Stimulated activated CD8-positive, alpha-beta memory T cell treated with anti-CD3 and anti-CD28 coated beads, Interleukin-15, amount 100 ng/mL, for 4 hours (primary cell): ENCODE data around the gene ITPRIPL2.

Experiments
- DNase-seq, 2 donors: peaks; one replicate each; pipeline ENCODE4 v3.0.0-alpha.2; 2020; ENCODE audit warnings: low read depth in 2 of 2

ITPRIPL2 gene

DNA sequence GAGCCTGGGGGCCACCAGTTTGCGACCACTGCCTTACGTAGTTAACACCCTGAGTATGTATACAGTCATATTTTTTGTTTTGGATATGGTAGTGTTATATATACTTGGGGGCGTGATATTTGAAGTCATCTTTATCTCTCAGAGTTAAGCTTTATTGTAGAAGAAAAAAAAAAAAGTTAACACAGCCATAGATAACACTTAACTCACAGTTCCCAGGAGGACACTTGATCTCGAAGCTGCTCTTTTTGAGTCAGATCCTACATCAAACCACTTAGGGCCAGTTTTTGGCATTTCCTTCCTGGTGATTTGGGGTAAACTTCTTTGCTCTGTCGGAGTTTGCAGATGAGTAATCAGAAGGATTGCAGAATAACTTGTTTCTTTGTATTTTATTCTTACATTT lies 5.8 kb downstream of the ITPRIPL2 start:
- DNase-seq = no peak

DNA sequence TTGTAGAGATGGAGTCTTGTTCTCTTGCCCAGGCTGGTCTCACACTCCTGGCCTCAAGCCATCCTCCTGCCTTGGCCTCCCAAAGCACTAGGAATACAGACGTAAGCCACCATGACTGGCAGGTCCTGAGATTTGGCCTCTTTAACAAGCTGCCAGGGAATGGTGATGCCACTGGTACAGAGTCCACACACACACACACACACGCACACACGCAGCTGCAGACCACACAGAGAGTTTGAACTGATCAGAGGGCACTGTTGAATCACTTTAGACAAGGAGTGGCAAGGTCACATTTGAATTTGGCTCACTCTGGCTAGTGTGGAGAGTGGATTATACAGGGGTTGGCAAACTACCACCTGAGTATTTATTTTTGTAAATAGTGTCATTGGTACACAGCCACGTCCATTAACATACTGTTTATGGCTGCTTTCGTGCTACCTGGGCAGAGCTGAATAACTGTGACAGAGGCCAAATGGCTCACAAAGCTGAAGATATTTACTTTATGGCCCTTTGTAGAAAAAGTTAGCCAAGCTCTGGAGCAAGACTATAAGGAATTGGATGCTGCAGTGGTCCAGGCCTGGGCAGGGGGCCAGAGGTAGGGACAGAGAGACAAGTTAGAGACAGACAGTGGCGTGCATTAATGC lies 9.9 kb downstream of the ITPRIPL2 start:
- no peak for DNase-seq

- no peak for DNase-seq
These were observed 12.5 kb downstream of the ITPRIPL2 start for GRCh38 chr16:19126300-19126699.

- no peak for DNase-seq
These were observed 13.4 kb downstream of the ITPRIPL2 start for GRCh38 chr16:19127205-19127604.

- DNase-seq = no peak
These were observed 13.9 kb downstream of the ITPRIPL2 start for GRCh38 chr16:19127674-19128131.

- DNase-seq = no peak
These were observed 14.9 kb downstream of the ITPRIPL2 start for GRCh38 chr16:19128454-19129200.

GRCh38 chr16:19130385-19130784 lies 16.6 kb downstream of the ITPRIPL2 start:
- DNase-seq = no peak

DNA sequence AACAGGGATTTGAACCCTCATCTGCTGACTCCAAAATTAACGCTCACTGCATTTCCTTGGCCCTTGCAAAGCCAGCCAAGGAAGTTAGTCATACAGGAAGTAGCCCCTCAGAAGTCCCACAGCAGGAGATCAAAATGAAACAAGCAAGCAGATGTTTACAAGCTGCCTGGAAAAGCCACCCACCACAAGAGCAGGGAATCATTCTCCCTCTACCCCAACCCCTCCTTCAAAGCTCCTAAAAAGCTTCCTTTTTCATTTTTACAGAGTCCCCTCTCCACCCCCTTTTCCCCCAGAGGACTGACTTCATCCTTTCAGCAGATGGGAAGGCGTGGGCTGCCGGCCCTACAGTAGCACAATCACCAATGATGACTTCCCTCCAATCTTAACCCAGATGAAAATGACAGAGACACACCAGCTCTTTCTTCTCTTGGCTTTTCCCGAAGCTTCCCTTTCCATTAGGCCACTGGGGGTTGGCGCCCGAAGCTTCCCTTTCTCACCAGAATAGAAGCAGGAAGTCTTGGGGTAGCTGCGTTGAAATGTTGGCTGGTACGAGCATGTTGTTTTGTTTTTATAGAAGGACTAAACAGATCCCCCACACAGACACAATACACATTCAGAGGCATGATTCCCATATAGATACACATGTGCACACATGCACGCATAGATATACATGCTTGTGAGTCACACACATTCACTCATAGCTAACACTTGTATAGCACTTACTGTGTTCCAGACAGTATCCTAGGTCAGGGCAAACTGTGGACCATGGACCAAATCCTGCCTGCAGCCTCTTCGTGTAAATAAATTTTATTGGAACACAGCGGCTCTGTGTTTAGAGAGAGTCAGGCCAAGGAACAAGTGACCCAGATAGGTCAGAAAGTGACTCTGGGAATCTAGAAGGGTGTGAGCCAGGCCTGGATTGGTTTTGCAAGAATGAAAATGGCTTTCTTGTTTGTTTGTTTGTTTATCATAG lies 17.4 kb downstream of the ITPRIPL2 start:
- DNase-seq = no peak

DNA sequence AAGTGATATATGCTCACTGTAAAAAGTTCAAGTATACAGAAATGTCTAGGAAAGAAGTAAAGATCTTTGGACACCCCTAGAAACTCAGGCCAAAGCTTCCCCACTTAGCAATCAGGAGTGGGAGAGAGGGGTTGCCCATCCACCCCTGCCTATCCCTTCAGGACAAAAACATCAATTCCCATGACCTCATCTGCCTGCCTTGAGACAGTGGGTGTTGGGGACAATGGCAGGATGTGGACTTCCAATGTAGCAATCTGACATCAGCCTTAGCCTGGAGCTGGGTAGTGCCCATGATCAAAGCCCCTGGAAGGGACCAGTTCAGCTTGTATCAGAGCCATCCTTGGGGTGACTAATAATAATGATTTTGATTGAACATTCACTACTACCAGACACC lies 18.1 kb downstream of the ITPRIPL2 start:
- no peak for DNase-seq

DNA sequence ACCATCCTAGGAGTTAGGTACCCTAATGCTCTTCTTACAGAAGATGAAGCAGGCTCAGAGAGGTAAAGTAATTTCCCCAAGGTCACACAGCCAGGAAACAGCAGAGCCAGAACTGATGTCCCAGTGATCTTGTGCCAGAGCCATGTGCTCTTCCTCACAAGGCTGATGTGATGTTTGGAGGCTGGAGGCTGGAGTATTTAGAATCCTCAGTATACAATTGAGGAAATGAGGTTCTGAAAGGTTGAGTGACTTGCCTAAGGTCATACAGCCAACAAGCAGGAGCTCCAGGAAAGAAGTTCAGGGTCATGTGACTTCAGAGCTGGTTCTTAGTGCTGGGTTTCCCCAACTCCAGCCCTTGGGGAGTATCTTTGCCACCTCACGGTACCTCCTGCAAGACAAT lies 18.5 kb downstream of the ITPRIPL2 start:
- DNase-seq = no peak

- no peak for DNase-seq
These were observed 19.1 kb downstream of the ITPRIPL2 start for GRCh38 chr16:19132898-19133297.

DNA sequence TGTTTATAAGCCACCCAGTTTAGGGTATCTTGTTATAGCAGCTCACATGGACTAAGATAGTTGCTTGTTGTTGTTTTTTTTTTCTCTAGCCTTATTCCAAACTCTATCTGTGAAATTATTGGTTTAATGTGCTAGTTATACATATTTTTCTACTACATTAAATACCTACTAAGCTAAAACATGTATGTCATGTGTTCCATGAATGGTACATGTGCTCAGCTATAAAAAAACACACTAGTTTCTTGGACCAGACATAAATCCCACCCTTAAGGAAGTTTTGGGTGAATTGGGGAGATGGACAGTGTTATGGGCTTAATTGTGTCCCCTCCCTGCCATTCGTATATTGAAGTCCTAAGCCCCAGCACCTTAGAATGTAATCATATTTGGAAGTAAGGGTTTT lies 19.8 kb downstream of the ITPRIPL2 start:
- DNase-seq = no peak

DNA sequence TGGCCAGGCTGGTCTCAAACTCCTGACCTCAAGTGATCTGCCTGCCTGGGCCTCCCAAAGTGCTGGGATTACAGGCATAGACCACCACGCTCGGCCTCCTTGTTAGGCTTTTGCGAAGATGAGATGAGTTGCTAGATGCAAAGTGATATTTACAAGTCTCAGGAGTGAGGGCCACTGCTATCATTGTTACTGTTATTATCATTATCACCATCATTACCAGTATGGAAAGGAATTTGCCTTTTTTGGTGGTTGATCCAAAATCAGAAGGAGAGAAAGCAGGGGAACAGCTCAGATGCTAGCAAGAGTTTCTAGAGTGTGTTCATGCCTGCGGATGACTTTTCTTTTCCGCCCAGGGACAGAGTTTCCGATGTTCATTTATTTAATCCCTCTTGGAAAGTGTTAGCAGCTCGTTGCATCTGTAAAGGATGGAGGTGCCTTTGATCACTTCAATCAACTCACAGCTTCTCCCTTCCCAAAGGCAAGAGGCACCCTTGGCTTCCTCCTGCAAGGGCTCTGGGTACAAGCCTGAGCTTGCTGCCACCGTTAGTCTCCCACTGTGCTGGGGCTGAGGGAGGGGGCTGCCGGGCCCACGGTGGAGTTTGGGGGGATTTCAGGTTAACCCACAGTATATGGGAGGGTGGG lies 21.6 kb downstream of the ITPRIPL2 start:
- DNase-seq = no peak

DNA sequence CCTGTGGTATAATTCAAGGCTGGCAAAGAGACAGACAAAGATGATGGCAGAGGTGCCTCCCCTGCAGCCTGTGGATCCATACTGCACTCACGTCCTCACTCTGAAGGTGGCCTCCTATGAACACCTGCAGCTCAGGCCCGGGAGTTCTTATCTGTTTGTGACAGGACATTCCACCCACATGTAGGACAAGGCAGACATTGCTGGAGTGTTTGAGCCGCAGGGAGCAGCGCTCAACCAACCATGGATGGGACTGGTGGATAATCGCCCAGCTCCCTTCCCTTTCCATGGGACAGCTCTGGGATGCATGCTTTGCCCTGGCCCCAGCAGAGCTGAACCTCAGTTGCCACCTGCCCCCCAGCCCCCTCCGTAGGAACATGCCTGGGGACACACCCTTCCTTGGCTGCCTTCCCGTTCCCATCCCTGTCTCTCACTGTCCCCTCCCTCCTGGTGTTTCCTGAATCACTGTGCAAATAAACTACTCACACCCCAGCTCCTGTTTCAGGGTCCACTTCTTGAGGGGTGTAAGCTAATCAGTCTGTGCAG lies 22.2 kb downstream of the ITPRIPL2 start:
- no peak for DNase-seq

DNA sequence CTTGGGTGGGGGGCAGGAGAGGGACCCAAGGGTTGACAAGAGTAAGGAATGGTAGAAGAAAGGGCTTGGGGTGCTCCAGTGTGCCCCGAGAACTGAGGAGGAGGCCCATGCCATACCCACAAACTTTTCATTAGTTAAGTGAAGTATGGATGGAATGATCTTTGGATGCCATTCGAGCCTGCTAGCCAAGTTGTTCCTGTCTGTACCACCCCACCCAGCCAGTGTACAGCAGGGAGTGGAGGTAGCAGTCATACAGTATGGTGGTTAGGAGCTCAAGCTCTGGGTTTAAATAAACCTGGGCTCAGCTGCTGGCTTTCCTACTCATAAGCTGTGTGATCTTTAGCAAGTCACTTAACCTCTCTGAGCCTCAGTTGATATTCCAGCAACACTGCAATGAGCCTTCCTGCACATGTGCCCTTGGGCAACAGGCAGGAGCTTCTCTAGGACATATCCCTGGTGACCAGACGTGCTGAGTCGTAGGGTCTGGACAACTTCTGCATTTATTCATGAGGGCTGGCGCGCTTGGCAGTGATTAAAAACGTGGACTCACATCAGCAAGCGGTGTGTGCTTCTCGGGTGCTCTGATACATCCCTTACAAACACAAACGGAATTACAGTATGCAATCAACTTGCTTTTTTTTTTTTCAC lies 22.9 kb downstream of the ITPRIPL2 start:
- no peak for DNase-seq

DNA sequence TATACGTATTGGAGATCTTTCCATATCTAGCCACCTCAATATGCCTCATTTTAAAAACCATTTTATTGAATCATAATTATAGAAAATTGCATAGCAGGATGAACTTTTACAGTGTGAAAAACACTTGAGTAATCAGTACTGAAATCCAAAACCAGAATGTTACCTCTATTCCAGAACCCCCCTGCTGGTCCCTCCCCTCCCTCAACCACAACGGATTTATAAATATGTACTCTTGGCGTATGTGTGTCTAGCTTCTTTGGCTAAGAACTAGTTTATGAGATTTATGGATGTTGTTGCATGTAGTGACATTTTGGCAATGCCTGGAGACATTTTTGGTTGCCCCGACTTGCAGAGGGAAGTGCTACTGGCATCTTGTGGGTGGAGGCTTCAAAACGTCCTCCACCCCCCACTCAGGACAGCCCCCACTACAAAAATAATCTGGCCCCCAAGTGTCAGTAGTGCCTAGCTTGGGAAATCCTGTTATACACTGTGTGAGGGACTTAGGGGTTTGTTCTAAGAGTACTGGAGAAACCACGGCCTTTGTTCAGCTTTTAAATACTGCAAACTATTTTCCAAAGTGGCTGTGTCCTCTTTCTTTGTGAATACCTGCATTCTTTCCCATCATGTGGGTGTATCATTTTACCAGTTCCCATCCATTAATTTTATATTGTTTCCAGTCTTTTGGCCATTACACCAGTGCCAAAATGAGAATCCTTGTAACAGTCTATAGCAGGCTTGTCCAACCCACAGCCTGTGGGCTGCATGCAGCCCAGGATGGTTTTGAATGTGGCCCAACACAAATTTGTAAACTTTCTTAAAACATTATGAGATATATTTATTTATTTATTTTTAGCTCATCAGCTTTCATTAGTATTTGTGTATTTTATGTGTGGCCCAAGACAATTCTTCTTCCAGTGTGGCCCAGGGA lies 23.7 kb downstream of the ITPRIPL2 start:
- no peak for DNase-seq

- DNase-seq = no peak
These were observed 24.8 kb downstream of the ITPRIPL2 start for GRCh38 chr16:19138601-19139000.

DNA sequence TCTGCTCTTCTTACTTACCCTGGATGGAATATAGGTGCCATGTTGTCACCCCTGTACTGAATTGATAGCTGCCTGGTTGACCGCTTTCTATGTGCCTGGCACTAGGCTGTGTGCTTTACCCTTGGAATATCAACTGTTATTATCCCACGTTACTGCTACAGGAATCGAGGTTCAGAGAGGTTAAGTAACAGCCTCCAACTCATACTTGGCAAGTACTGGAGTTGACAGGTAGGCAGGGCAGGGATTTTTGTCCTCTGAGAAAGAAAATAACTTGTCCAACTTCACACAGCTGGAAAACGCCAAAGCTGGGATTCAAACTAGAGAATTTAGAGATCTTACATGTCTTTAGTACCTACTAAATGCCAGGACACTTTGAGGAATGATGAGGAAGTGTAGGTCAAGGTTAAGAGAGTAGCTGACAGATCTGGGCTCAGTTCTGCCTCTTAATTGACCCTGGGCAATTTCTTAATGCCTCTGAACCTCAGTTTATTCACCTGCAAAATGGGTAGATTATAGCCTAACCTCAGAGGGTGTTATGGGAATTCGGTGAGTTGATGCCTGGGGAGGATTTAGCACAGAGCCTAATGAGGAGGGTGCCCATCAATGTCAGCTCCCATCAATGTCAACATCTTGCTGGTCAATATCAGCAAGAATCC lies 25.8 kb downstream of the ITPRIPL2 start:
- DNase-seq = no peak

DNA sequence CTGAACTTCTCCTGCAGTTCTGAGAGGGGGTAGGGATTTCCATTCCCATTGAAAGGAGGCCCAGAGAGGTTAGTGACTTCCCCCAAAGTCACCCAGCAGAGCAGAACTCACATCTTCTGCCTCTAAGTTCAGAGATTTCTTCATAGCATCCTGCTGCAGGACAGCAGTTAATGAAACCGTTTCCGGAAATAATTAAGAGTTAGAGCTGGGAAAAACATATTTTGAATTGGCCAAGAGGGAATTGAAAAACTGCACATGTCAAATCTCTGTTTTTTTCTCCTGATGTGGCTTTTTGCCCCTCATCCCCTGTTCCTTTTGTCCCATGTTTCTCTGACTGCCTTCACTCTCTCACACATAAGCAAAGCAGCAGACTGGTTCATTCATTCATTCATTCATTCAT lies 26.6 kb downstream of the ITPRIPL2 start:
- no peak for DNase-seq
